ENCODE measurements around the gene PROM1.

Gene PROM1

GRCh38 chr4:16106956-16107355 lies 23.1 kb upstream of the PROM1 start:
- DNase-seq: no peak

DNA sequence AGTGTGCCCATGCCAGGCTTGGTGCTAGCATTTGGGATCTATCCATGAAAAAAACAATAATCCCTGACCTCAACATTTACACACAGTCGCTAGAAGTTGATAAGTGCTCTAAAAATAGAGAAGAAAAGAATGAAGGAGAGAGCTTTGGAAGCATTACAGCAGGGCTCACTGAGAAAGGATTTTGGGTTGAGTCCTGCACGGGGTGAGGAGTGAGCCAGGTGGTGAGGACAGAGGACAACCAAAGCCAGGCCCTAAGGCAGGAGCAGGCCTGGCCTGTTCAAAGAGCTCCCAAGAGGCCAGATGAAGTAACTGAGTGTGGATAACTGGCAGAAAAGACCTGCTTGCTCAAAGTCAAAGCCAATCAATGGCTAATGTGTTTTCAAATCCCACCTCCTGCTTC lies 20.7 kb upstream of the PROM1 start:
- DNase-seq: no peak

GRCh38 chr4:16102356-16102755 lies 18.5 kb upstream of the PROM1 start:
- DNase-seq: no peak

- DNase-seq: no peak
These were observed 17.0 kb upstream of the PROM1 start for GRCh38 chr4:16100833-16101232.

DNA sequence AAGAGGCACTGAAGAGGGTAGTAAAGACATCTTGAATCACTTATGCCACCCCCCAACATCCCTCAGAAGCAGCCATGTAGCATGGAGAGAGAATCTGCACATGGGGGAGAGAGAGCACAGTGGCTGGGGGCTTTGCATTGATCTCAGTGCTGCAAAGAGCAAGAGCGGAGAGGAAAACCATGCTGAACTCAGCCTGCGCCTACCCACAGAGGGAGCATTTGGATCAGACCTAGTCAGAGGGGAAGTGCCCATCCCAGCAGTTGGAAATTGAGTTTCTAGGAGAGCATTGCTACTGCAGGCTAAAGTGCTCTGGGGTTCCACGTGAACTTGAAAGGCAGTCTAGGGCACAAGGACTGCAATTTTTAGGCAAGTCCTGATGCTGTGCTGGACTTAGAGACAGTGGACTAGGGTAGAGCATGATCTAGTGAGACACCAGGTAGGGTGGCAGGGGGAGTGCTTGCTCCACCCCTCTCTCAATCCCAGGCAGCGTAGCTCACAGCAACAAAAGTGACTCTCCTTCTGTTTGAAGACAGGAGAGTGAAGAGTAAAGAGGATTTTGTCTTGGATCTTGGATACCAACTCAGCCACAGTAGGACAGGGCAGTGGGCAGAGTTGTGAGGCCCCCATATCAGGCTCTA lies 9.0 kb upstream of the PROM1 start:
- DNase-seq: no peak

DNA sequence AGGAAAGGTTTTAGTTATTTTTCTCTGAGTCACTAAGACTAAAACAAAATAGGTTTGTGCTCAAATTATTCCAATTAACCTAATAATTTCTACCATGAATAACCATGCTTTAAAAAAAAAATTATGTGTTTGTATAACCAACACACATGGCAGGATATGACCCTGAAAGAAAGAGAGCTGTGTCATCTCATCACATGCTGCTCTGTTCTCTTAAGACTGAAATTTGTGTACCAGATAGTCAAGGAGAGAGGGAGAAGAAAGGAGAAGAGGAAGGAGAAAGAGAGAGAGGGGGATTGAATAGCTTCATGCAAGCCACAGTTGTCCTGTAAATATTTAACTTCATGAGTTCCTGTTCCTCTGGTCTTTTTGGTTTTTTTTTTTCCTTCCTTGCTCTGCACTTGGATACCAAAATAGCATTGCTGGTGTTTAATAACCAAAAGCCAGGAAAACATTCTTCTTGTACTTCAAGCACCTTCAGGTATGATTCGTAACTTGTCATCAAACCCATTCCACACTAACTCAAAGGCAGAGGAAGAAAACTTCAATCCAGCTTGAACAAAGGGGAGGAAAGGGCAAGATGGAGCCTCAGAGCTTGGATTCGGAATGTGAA lies 6.4 kb upstream of the PROM1 start:
- no peak for DNase-seq

- DNase-seq: no peak
These were observed 5.3 kb upstream of the PROM1 start for GRCh38 chr4:16089156-16089555.

DNA sequence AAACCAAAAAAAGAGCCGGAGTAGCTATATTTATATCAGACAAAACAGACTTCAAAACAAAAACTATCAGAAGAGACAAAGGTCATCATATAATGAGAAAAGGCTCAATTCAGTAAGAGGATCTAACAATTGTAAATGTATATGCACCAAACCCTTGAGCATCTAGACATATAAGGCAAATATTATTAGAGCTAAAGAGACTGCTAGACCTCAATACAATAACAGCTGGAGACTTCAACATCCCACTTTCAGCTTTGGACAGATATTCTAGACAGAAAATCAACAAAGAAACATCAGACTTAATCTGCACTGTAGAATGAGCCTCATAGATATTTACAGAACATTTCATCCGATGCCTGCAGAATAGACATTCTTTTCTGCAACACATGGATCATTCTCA lies 4.8 kb upstream of the PROM1 start:
- no peak for DNase-seq

DNA sequence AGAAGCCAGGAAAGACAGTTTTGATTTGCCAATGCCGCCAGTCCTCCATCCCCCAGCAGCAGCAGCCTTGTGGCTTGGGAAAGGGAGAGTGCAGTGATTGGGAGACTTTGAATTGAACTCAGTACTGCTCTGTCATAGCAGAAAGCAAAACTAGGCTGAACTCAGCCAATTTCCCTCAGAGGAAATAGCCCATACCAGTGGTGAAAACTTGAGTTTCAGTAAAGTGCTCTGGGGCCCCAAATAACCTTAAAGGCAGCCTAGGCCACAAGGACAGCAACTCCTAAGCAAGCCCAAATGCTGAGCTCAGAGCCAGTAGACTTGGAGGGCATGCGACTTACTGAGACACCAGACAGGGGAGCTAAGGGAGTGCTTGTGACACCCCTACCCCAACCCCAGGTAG lies 2.0 kb upstream of the PROM1 start:
- DNase-seq: no peak

DNA sequence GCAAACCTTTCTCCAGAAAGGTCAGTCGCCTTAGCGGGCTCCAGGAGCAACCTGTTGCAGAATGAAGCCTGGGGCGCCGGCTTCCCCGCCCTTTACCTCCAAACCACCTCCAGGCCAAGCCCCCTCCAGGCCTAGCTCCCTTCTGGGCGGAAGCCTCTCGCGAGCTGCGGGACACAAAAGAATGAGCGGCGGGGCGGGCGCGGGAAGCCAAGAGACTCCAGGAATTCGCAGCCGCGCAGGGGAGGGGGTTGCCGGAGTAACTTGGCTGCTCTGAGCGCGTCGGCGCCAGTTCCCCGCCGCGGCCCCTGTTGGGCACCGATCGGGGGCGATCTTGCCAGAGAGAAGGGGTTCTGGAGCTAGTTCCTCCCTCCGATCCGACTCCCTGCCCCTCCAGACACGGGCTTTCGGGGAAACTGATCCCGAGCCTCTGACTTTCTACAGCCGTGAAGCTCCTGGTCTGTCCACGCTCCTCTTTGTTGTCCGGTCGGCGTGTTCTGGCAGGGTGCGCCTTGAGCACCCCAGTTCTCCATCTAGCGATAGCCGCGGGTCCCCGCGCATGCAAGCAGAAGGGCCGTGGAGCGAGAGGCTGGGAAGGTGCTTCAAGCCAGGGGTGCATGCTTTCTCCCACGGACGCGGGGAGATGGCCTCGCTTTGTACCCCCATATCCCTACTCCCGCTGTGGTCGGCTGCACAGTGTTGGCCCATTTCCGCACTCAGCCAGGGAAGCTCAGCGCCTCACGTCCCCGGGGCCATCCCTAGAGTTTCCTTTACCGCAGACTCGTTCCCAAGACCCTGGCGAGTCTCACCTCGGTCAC lies 1.2 kb downstream of the PROM1 start:
- DNase-seq: no peak

GRCh38 chr4:16082041-16082425 lies 1.8 kb downstream of the PROM1 start:
- DNase-seq: no peak

DNA sequence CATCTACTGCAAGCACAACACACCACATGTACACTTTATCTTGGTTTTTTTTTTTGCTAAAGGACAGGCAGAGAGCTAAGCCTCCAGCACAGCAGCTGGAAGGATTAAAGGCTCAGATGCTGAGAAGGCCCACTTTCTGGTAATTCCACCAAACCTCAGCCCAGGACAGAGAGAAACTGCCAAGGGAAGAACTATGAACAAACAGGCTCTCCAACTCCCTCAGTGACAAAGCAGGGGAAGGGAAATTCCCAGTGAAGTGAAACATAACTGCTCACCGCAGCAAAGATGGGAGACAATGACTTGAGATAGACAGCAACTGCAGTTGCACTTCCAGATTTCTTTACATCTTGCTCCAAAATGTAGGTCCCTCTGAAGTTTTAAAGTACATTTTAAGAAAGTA lies 4.8 kb downstream of the PROM1 start:
- DNase-seq: no peak

DNA sequence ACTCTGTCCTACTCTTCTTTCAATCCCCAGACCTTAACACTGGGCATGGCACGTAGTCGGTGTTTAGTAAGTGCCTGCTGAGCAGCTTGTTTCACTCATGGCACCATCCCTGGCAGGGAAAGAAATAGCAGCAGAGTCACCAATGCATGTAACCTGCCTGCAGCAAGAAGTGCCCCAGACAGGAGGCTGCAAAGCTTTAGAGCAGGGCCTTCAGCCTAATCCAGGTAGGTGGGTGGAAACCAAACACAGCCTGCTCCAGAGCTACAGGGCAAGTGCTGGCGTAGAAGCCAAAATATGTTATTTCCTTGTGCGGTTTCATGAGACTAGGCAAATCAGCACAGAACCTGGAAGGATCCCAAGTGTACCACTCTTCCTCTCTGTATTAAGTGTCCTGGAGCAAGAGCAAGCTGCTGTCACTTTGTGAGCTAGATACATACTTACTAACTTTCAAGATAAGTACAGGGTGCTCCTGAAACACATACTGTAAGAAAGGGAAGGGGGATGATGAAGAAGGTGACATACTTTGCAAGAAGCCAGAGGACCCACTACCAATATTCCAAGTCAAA lies 5.5 kb downstream of the PROM1 start:
- DNase-seq: no peak

DNA sequence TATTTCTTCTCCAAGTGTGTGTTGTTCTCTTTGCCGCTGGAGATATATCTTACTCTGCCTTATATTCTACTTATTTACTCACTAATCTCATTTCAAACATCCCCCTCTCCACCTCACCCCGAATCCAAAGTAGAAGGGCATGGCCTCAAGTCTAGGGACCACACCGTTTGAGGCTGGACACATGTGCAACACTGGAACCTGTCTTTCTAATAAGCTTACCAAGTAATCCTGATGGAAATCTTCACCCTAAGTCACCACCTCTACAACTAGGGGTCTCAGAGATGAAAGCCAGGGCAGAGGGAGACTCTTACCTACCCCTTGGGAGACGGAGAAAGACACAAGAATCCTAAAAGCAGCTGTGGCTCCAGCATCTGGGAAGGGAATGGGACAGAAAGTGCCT lies 6.0 kb downstream of the PROM1 start:
- no peak for DNase-seq

- DNase-seq: no peak
These were observed 7.7 kb downstream of the PROM1 start for GRCh38 chr4:16075975-16076757.

DNA sequence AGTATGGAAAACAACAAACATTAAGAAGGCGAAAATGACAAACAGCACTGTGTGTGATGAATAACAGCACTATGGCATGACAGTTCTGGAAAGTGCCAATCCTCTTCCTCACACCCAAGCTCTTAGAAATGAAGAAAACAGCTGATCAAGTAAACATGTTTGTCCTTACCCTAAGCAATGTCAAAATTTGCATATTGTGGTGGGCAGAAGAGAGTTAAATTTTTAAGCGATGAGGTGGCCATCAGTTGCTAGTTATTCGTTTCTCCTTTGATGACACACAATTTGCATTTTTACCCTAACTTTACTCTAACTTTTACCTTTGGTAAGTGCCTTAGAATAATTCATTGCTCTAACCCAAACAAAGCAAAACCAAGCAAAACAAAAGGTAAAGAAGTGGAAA lies 8.8 kb downstream of the PROM1 start:
- no peak for DNase-seq

DNA sequence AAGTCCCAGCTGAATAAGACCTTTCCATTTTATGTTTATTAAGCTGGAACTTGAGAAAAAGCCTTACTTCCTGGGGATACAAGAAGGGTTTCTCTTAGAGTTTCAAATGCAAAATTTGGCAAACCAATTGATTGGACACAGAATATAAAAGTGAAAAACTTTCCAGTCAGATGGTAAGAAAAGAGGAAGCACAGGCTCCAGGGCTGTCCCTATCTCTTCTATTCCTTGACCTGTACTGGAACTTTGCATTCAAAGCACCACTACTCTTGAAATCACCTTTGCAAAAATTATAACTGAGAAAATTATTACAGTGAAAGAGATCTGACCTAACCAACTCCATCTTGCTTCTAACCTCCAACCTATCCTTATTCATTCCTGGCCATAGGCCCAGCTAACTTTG lies 11.7 kb downstream of the PROM1 start:
- DNase-seq: no peak

DNA sequence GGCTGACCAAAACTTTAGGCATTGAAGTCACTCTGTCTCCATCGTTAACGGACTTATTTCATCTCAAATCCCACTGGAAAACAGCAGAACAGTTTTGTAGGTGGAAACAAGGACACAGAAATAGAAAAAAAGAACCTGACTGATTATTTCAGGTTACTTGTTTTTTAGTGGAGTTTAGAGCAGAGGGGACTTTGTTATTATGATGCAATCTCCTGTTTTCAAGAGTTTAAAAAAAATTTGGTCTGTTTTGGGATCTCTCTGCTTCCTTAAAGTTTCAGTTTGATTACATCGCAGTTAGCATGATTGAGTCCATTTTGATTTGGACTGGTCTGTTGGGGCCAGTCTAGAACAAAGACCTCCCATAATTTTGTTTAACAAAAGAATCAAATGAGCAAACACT lies 13.6 kb downstream of the PROM1 start:
- DNase-seq: no peak

DNA sequence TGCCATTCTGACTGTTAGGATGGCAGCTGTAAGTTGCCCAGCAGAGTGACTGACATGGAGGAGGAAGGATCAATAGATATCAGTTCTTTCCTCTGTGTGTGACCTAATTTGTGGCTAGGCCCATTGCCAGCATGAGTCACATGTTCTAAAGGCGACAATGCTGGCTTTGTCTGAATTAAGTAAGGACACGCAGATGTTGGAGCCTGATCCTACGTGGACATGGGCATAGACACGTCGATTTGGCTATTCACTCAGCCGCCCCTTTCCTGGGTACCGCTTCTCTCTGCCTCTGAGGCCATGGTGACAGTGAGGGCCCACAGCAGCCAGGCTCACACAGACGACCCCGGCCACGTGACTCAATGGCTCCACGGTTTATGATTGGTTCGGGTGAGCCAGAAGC lies 16.3 kb downstream of the PROM1 start:
- no peak for DNase-seq

DNA sequence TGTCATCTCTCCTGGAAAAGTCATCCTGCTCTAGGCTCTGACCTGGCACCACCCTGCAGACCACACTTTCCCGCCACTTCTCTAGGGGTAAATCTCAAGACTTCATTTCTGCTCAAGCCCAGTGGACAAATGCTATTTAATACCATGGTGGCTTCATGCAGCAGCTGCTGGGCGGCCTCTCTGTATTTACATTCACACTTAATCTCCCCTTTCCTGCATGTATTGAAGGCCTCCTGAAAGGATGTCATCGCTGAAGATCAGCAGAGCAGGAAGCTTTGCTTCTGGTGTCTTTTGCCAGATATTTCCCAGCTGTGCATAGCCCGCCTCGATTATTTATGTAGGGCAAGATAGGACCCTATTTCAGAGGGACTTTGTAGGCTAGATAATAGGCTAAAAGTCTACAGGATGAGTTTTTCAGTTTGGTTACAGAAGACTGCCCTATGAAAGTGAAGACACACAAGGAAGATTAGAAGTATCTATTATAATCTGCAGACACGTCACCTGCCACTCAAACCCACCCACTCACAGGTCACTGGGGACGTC lies 17.2 kb downstream of the PROM1 start:
- DNase-seq: no peak

DNA sequence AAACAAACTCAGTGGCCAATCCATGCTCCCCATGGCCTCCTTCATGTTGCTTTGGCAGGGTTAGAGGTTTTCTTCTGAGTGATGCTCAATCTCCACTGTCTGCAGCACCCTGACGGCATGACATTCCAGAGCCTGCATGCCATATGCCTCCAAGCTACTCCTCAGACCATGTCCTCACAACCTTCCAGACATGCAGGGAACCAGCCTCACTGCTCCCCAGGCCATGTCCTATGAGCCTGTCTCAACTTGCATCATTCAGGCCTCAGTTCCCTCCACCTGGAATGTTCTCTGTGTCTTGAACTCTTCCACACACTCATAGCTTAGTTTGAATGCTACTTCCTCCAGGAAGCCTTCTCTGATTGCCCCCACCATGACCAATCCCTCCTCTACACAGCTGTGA lies 18.8 kb downstream of the PROM1 start:
- no peak for DNase-seq

DNA sequence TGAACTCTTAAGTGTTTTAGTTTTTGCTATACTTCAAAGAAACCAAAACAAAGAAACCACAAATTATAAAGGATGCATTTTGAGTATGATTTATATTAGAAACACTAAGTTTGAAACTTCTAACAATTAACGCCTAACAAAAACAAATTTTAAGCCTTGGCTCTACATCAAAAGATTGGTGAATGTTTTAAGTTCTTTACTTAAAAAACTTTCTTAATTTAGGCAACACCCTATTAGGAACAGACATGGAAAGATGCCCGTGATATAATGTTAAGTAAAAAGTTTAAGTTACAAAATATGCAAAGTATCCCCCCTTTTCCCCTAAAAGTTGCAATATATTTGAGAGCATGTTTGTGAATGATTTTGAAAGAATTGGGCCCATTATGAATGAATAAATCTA lies 21.2 kb downstream of the PROM1 start:
- no peak for DNase-seq
